Measurements from ENCODE around the gene PKNOX2.

Gene PKNOX2

GRCh38 chr11:125165843-125166763 lies 1.6 kb downstream of the PKNOX2 start:
- no peak for TF ChIP-seq CTCF (IDR thresholded peaks at IDR 0.05)
- Histone ChIP-seq H3K27ac (no peak overlapping the region), H3K4me3 (ENCODE audit: low read depth in 1 of 2, low read length in 1 of 2) (no peak overlapping the region), H3K4me1 (ENCODE audit: control insufficient read depth in 1 of 2, insufficient read depth in 1 of 2, low read depth in 1 of 2, low read length in 1 of 2) (peaks cover 0 to 13% of the 10 kb centered on the region in 2 experiments), H3K36me3 (no peaks in the 10 kb centered on the region), H3K27me3 (peaks cover 100% of the 10 kb centered on the region), H3K9me3 (no peaks in the 10 kb centered on the region)

GRCh38 chr11:125166764-125167291 lies 2.3 kb downstream of the PKNOX2 start:
- Histone ChIP-seq H3K27ac (no peak overlapping the region), H3K4me1 (ENCODE audit: control insufficient read depth in 1 of 2, insufficient read depth in 1 of 2, low read depth in 1 of 2, low read length in 1 of 2) (peaks cover 0 to 13% of the 10 kb centered on the region in 2 experiments), H3K27me3 (peaks cover 100% of the 10 kb centered on the region), H3K9me3 (no peaks in the 10 kb centered on the region), H3K4me3 (ENCODE audit: low read depth in 1 of 2, low read length in 1 of 2) (no peak overlapping the region), H3K36me3 (no peaks in the 10 kb centered on the region)
- TF ChIP-seq CTCF (IDR thresholded peaks at IDR 0.05): no peak

- peaks cover 0 to 13% of the 10 kb centered on the region in 2 experiments for H3K4me1 ChIP-seq (ENCODE audit: control insufficient read depth in 1 of 2, insufficient read depth in 1 of 2, low read depth in 1 of 2, low read length in 1 of 2)
- H3K9me3 ChIP-seq: no peaks in the 10 kb centered on the region
- no peak overlapping the region for H3K4me3 ChIP-seq (ENCODE audit: low read depth in 1 of 2, low read length in 1 of 2)
- H3K27ac ChIP-seq: no peak overlapping the region
- TF ChIP-seq CTCF (IDR thresholded peaks at IDR 0.05): no peak
- H3K27me3 ChIP-seq: peaks cover 100% of the 10 kb centered on the region
- no peaks in the 10 kb centered on the region for H3K36me3 ChIP-seq
Observed at GRCh38 chr11:125167292-125167953, 2.9 kb downstream of the PKNOX2 start.

- H3K4me3 ChIP-seq (ENCODE audit: low read depth in 1 of 2, low read length in 1 of 2): no peak overlapping the region
- no peak for TF ChIP-seq CTCF (IDR thresholded peaks at IDR 0.05)
Observed at GRCh38 chr11:125167954-125168835, 3.6 kb downstream of the PKNOX2 start.

GRCh38 chr11:125168918-125169456 lies 4.4 kb downstream of the PKNOX2 start:
- peaks cover 0 to 13% of the 10 kb centered on the region in 2 experiments for H3K4me1 ChIP-seq (ENCODE audit: control insufficient read depth in 1 of 2, insufficient read depth in 1 of 2, low read depth in 1 of 2, low read length in 1 of 2)
- H3K9me3 ChIP-seq: no peaks in the 10 kb centered on the region
- H3K27ac ChIP-seq: no peak overlapping the region
- no peaks in the 10 kb centered on the region for H3K36me3 ChIP-seq
- no peak for TF ChIP-seq CTCF (IDR thresholded peaks at IDR 0.05)
- no peak overlapping the region for H3K4me3 ChIP-seq (ENCODE audit: low read depth in 1 of 2, low read length in 1 of 2)
- peaks cover 99% of the 10 kb centered on the region for H3K27me3 ChIP-seq

More at GRCh38 chr11:125167954-125168835, 3.6 kb downstream of the PKNOX2 start:
- no peaks in the 10 kb centered on the region for H3K36me3 ChIP-seq
- H3K27me3 ChIP-seq: peaks cover 100% of the 10 kb centered on the region
- peaks cover 0 to 13% of the 10 kb centered on the region in 2 experiments for H3K4me1 ChIP-seq (ENCODE audit: control insufficient read depth in 1 of 2, insufficient read depth in 1 of 2, low read depth in 1 of 2, low read length in 1 of 2)
- no peaks in the 10 kb centered on the region for H3K9me3 ChIP-seq
- H3K27ac ChIP-seq: no peak overlapping the region
